Smooth muscle cell of bladder (primary cell): ENCODE measurements around the gene GAB3. TPM values are rescaled to one million over a fixed set of nuclear protein-coding genes. Genes with fewer than 3 reads are reported as not detected.

Experiments used
- total RNA-seq: library from RNA; depleted of rRNA; stranded (reverse); fragments of >200 nt; gene quantifications from 2 replicates; pipeline ENCODE4 v1.2.3, GENCODE V29; 2014

Gene GAB3
- 2.7 and 5.0 TPM in 2 replicates for total RNA-seq

GRCh38 chrX:154750301-154751202 lies at the start of gene GAB3:
GAB3 (minus strand) TSS chrX:154751077; CDS start chrX:154751025, 52 bp downstream.

GRCh38 chrX:154762537-154763296 lies 11.8 kb upstream of the GAB3 start, which contains the start of gene DKC1:
DKC1 (plus strand) TSS chrX:154762864; CDS start chrX:154762966, 102 bp downstream.

DNA sequence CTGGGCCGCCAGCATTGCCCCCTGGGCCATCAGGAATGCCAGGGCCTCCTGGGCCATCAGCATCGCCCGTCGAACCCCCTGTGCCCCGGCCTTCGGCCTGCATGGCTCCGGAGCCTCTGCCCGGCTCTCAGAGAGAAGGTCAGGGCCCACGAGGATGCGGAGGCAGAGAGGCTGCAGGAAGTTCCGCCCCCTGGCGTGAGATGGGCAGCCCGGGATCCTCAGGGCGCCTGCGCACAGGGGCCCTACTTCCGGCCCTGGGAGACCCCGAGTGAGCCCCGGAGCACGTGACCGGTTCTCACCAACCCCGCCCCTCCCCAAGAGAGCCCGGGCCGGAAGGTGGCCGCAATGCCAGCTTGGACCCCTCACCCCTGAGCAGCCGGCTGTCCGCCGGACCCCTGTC lies 97.5 kb downstream of the GAB3 start, which contains the start of gene CTAG2:
CTAG2 (minus strand) TSS at position 167 of the 400 bp plus-strand sequence; CDS start at position 103, 64 bp downstream.

Other genes with a start within 250 kb of the GAB3 start
- 32.1 and 41.6 TPM in 2 replicates for gene FAM3A, start 234.8 kb downstream of the GAB3 start, total RNA-seq
- gene G6PD, start 204.2 kb downstream of the GAB3 start, total RNA-seq = 90.3 and 91.0 TPM in 2 replicates
- gene IKBKG, start 203.5 kb downstream of the GAB3 start, total RNA-seq = 13.4 and 13.7 TPM in 2 replicates
- gene CTAG1A, start 165.9 kb downstream of the GAB3 start, total RNA-seq = 0.18 TPM in 1 of 2 replicates, not detected in the other
- gene CTAG1B, start 131.8 kb downstream of the GAB3 start, total RNA-seq = not detected in 2 replicates
- gene CTAG2, start 97.5 kb downstream of the GAB3 start, total RNA-seq = not detected in 2 replicates
- gene DKC1, start 11.8 kb upstream of the GAB3 start, total RNA-seq = 24.7 and 36.7 TPM in 2 replicates
- gene MPP1, start 54.4 kb upstream of the GAB3 start, total RNA-seq = 30.3 and 33.7 TPM in 2 replicates
- gene SMIM9, start 83.6 kb upstream of the GAB3 start, total RNA-seq = not detected in 2 replicates
- 1.1 and 1.3 TPM in 2 replicates for gene F8A1, start 135.3 kb upstream of the GAB3 start, total RNA-seq